Activated CD8-positive, alpha-beta memory T cell treated with anti-CD3 and anti-CD28 coated beads, Interleukin-2, amount 50 U/mL, for 24 hours (primary cell): Measurements from ENCODE around the gene SOCS1.

Experiments
- DNase-seq: peaks from one replicate; pipeline ENCODE4 v3.0.0-alpha.2; 2020; ENCODE audit errors: extremely low read depth

The SOCS1 gene

GRCh38 chr16:11204513-11205047 is 51.4 kb downstream of the SOCS1 start:
- DNase-seq = no peak
